PC-3 (cell line): ENCODE measurements around the gene PON1.

ENCODE experiments used
- EZH2 ChIP-seq: fragments of 300-600 bp; sonication (generic); IDR thresholded peaks from one replicate; pipeline ENCODE4 v1.6.1; 2017; ENCODE audit warnings: antibody characterized with exemption, mild to moderate bottlenecking, low read length; ENCODE audit not compliant: unreplicated experiment
- TF ChIP-seq, protein P1 (sequence below): fragments of 300-600 bp; sonication (generic); conservative IDR thresholded peaks from 2 replicates; pipeline ENCODE4 v1.5.1; 2017; ENCODE audit warnings: antibody characterized with exemption, low read depth, mild to moderate bottlenecking, low read length

DNA sequence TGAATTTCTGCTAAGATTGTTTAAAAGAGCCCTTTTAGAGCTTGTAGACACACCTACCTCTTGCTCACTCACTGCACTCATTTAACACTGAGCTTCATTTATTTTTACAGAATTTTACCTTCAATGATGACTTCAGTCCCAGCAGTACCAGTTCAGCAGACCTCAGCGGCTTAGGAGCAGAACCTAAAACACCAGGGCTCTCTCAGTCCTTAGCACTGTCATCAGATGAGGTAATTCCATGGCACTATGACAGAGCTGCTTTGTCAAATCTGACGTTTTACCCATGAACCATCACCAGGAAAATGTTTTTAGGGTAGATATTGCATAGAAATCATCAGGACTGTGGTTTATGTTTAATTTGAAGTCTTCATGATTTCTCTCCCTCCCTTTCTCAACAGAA is 38.2 kb downstream of the PON1 start:
- TF ChIP-seq, protein P1, sequence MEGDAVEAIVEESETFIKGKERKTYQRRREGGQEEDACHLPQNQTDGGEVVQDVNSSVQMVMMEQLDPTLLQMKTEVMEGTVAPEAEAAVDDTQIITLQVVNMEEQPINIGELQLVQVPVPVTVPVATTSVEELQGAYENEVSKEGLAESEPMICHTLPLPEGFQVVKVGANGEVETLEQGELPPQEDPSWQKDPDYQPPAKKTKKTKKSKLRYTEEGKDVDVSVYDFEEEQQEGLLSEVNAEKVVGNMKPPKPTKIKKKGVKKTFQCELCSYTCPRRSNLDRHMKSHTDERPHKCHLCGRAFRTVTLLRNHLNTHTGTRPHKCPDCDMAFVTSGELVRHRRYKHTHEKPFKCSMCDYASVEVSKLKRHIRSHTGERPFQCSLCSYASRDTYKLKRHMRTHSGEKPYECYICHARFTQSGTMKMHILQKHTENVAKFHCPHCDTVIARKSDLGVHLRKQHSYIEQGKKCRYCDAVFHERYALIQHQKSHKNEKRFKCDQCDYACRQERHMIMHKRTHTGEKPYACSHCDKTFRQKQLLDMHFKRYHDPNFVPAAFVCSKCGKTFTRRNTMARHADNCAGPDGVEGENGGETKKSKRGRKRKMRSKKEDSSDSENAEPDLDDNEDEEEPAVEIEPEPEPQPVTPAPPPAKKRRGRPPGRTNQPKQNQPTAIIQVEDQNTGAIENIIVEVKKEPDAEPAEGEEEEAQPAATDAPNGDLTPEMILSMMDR = no peak
- TF ChIP-seq EZH2 = no peak
